Epithelial cell of proximal tubule (primary cell): ENCODE results near the gene HS6ST2. TPM values are rescaled to one million over a fixed set of nuclear protein-coding genes. Genes with fewer than 3 reads are reported as not detected.

Experiments used
- DNase-seq: peaks from one replicate; pipeline ENCODE4 v3.0.0-alpha.2; 2011; ENCODE audit warnings: low read depth
- H3K4me3 ChIP-seq: 2 replicates; pipeline ENCODE4 v1.5.1; 2011; ENCODE audit warnings: low read depth, mild to moderate bottlenecking, low read length
- total RNA-seq: library from RNA; depleted of rRNA; stranded (reverse); fragments of >200 nt; gene quantifications from 2 replicates; pipeline ENCODE4 v1.2.3, GENCODE V29; 2015
- TF ChIP-seq, protein P1 (sequence below): conservative IDR thresholded peaks from 2 replicates; pipeline ENCODE4 v1.5.1; 2012; ENCODE audit warnings: low read depth, mild to moderate bottlenecking, low read length

HS6ST2 gene
- total RNA-seq, 1 donor from 2014 or later: 9.2 TPM

- TF ChIP-seq, protein P1, sequence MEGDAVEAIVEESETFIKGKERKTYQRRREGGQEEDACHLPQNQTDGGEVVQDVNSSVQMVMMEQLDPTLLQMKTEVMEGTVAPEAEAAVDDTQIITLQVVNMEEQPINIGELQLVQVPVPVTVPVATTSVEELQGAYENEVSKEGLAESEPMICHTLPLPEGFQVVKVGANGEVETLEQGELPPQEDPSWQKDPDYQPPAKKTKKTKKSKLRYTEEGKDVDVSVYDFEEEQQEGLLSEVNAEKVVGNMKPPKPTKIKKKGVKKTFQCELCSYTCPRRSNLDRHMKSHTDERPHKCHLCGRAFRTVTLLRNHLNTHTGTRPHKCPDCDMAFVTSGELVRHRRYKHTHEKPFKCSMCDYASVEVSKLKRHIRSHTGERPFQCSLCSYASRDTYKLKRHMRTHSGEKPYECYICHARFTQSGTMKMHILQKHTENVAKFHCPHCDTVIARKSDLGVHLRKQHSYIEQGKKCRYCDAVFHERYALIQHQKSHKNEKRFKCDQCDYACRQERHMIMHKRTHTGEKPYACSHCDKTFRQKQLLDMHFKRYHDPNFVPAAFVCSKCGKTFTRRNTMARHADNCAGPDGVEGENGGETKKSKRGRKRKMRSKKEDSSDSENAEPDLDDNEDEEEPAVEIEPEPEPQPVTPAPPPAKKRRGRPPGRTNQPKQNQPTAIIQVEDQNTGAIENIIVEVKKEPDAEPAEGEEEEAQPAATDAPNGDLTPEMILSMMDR: no peak
- no peak overlapping the region for H3K4me3 ChIP-seq
- no peak for DNase-seq
Measured at GRCh38 chrX:132685276-132685675, 273.2 kb downstream of the HS6ST2 start.

GRCh38 chrX:132677233-132677716 lies 281.2 kb downstream of the HS6ST2 start:
- no peak for DNase-seq
- TF ChIP-seq, protein P1: no peak

GRCh38 chrX:132676561-132677186 lies 281.8 kb downstream of the HS6ST2 start:
- no peak for DNase-seq
- TF ChIP-seq, protein P1: peak; percentile 49
- H3K4me3 ChIP-seq: no peak overlapping the region

More at GRCh38 chrX:132677233-132677716, 281.2 kb downstream of the HS6ST2 start:
- no peak overlapping the region for H3K4me3 ChIP-seq

- DNase-seq: no peak
- H3K4me3 ChIP-seq: no peak overlapping the region
- TF ChIP-seq, protein P1: no peak
Measured at GRCh38 chrX:132676102-132676501, 282.3 kb downstream of the HS6ST2 start.

GRCh38 chrX:132673331-132673730 lies 285.1 kb downstream of the HS6ST2 start:
- H3K4me3 ChIP-seq: no peak overlapping the region
- no peak for DNase-seq
- TF ChIP-seq, protein P1: no peak

GRCh38 chrX:132671229-132671641 lies 287.2 kb downstream of the HS6ST2 start:
- DNase-seq: no peak
- H3K4me3 ChIP-seq: no peak overlapping the region
- TF ChIP-seq, protein P1: no peak

DNA sequence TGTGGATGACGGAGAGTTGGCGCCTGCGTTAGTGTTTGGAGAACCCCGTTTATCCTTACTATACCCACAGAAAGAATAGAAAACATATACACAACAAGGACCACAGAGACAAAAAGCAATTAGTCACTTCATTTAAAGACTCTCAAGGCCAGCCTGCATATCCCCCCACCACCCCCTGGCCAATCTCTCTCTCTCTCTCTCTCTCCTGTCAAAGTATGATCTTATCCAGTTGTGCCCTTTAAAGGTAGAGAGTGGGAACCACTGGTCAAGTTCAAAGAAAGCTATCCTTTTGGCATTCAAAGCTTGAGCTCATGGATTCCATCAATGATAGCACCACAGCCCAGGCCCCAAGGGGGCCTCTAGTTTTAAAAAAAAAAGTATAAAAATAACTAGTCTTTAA lies 289.3 kb downstream of the HS6ST2 start:
- DNase-seq: no peak
- no peak overlapping the region for H3K4me3 ChIP-seq
- TF ChIP-seq, protein P1: no peak
